Right cardiac atrium (tissue), 5 donors: ENCODE measurements around the gene COL23A1. TPM values are rescaled to one million over a fixed set of nuclear protein-coding genes. Genes with fewer than 3 reads are reported as not detected.
A peak's percentile ranks its signal among the peaks of the same experiment; 100 is the strongest.

ENCODE experiments used
- ATAC-seq, 2 donors: fragments of 200-7000 bp; cut with Tn5 transposase; one replicate each; pipeline versions ENCODE4 v1.8.0 to v1.9.1; 2020; ENCODE audit warnings: moderate library complexity in 2 of 2, mild to moderate bottlenecking in 1 of 2
- DNase-seq, 3 donors: peaks; one replicate each; pipeline ENCODE4 v3.0.0-alpha.2; 2020
- H3K27ac ChIP-seq: one replicate; pipeline ENCODE4 v1.5.1; 2013; ENCODE audit warnings: mild to moderate bottlenecking, low read length, control low read depth, moderate library complexity
- H3K27me3 ChIP-seq: one replicate; pipeline ENCODE4 v1.6.1; 2013; ENCODE audit not compliant: control insufficient read depth, insufficient read depth
- H3K4me1 ChIP-seq: one replicate; pipeline ENCODE4 v1.6.1; 2013; ENCODE audit warnings: low read length; ENCODE audit not compliant: control insufficient read depth, insufficient read depth
- H3K4me3 ChIP-seq: one replicate; pipeline ENCODE4 v1.5.1; 2013; ENCODE audit warnings: low read length, control low read depth
- H3K9me3 ChIP-seq: one replicate; pipeline ENCODE4 v1.6.1; 2013; ENCODE audit warnings: low read length; ENCODE audit not compliant: control insufficient read depth
- WGBS: extraction: QIAGEN DNeasy Blood & Tissue Kit; methylation state at CpG from one replicate; pipeline ENCODE4 v1.1.7; 2013; 5-methylcytosine and 5-hydroxymethylcytosine counted together
- intact Hi-C, 4 donors: fragments of 100-400 bp; cut with DNase I; formaldehyde crosslinking; loops; one replicate each; pipeline versions ENCODE4 v1.11.0 to v1.14.0; 2022 to 2023
- polyA plus RNA-seq: library from polyadenylated mRNA; stranded (reverse); fragments of 200-250 nt; gene quantifications from one replicate; pipeline ENCODE4 v1.2.3, GENCODE V29; 2013
- total RNA-seq, 4 donors: library from RNA; stranded (reverse); fragmentation: NEBNext Ultra II Directional; extraction: Animal tissue kit (Norgen Biotek cat#: 25700); gene quantifications; one replicate each; pipeline ENCODE4 v1.2.1, GENCODE V29; 2021
- donor health status: healthy with polysubstance abuse.
- donor health status: DM: no; HTN: yes; CAD: no.
- donor health status: DM: no; HTN: no; CAD: no.
- donor health status: DM: no; HTN: yes; CAD: no; lungs with severe emphysema.
- donor health status: DM: yes; HTN: yes; CAD: no.

The COL23A1 gene
- total and polyA plus RNA-seq, 5 donors, result 2.5 to 13.6 (median 6.3) TPM

- Histone ChIP-seq H3K27ac (no peak overlapping the region), H3K27me3 (no peaks in the 10 kb centered on the region), H3K4me1 (peaks cover 6% of the 10 kb centered on the region), H3K9me3 (no peaks in the 10 kb centered on the region), H3K4me3 (no peak overlapping the region)
- WGBS, result 79% methylated on average over 12 of the region's 12 CpGs
- ATAC-seq (peak in 1 of 2 donors; percentile 10), DNase-seq (no peak)
- intact Hi-C loops, result no loop called here
These were observed 157.5 kb downstream of the COL23A1 start for GRCh38 chr5:178432421-178433272.

- WGBS, result 87% methylated on average over 5 of the region's 5 CpGs
- no peak for ATAC-seq
- no peak overlapping the region for H3K27ac ChIP-seq
- H3K4me3 ChIP-seq, result no peak overlapping the region
- peaks cover 6% of the 10 kb centered on the region for H3K4me1 ChIP-seq
- no peaks in the 10 kb centered on the region for H3K27me3 ChIP-seq
- DNase-seq, result no peak
- intact Hi-C loops, result loop anchor here in 1 of 4 donors (2.0 kb wide), 1 partner anchor 73 kb away; no protein-coding TSS in a partner anchor
- H3K9me3 ChIP-seq, result no peaks in the 10 kb centered on the region
These were observed 158.4 kb downstream of the COL23A1 start for GRCh38 chr5:178431782-178432165.

GRCh38 chr5:178431063-178431781, 159.0 kb downstream of the COL23A1 start:
- ATAC-seq (no peak), DNase-seq (no peak)
- Histone ChIP-seq H3K27me3 (no peaks in the 10 kb centered on the region), H3K27ac (no peak overlapping the region), H3K9me3 (no peaks in the 10 kb centered on the region), H3K4me1 (peaks cover 6% of the 10 kb centered on the region), H3K4me3 (no peak overlapping the region)
- intact Hi-C loops, result loop anchor here in 1 of 4 donors (2.0 kb wide), 1 partner anchor 72 kb away; no protein-coding TSS in a partner anchor
- WGBS, result 95% methylated on average over 16 of the region's 16 CpGs

- no peak for DNase-seq
These were observed 159.8 kb downstream of the COL23A1 start for GRCh38 chr5:178430186-178431062.

GRCh38 chr5:178429491-178430185, 160.6 kb downstream of the COL23A1 start:
- Histone ChIP-seq H3K4me3 (no peak overlapping the region), H3K9me3 (no peaks in the 10 kb centered on the region), H3K27ac (peak overlapping the region; percentile 59), H3K4me1 (peaks cover 6% of the 10 kb centered on the region), H3K27me3 (no peaks in the 10 kb centered on the region)
- WGBS, result 81% methylated on average over 11 of the region's 11 CpGs
- DNase-seq, result no peak
- intact Hi-C loops, result loop anchor here in 1 of 4 donors (2.0 kb wide), 1 partner anchor 71 kb away; no protein-coding TSS in a partner anchor
- ATAC-seq, result peak in 1 of 2 donors; percentile 61

More at GRCh38 chr5:178430186-178431062, 159.8 kb downstream of the COL23A1 start:
- peaks cover 6% of the 10 kb centered on the region for H3K4me1 ChIP-seq
- no peaks in the 10 kb centered on the region for H3K27me3 ChIP-seq
- no peaks in the 10 kb centered on the region for H3K9me3 ChIP-seq
- H3K4me3 ChIP-seq, result no peak overlapping the region
- WGBS, result 82% methylated on average over 16 of the region's 16 CpGs
- no peak for ATAC-seq
- intact Hi-C loops, result loop anchor here in 1 of 4 donors (2.0 kb wide), 1 partner anchor 72 kb away; no protein-coding TSS in a partner anchor
- H3K27ac ChIP-seq, result no peak overlapping the region

GRCh38 chr5:178429156-178429468, 161.1 kb downstream of the COL23A1 start:
- ATAC-seq, result peak; percentile 22 to 31
- peak overlapping the region; percentile 59 for H3K27ac ChIP-seq

GRCh38 chr5:178428341-178429155, 161.6 kb downstream of the COL23A1 start:
- H3K4me1 ChIP-seq, result peaks cover 6% of the 10 kb centered on the region
- peak; percentile 70 to 90 (median 89) for DNase-seq
- 52% methylated on average over 20 of the region's 20 CpGs for WGBS
- peak; percentile 78 to 90 for ATAC-seq
- no peak overlapping the region for H3K4me3 ChIP-seq
- H3K9me3 ChIP-seq, result no peaks in the 10 kb centered on the region
- H3K27ac ChIP-seq, result peak overlapping the region; percentile 59
- H3K27me3 ChIP-seq, result no peaks in the 10 kb centered on the region
- intact Hi-C loops, result no loop called here

More at GRCh38 chr5:178429156-178429468, 161.1 kb downstream of the COL23A1 start:
- intact Hi-C loops, result no loop called here
- Histone ChIP-seq H3K4me1 (peaks cover 6% of the 10 kb centered on the region), H3K27me3 (no peaks in the 10 kb centered on the region), H3K9me3 (no peaks in the 10 kb centered on the region), H3K4me3 (no peak overlapping the region)
- DNase-seq, result no peak
- 70% methylated on average over 10 of the region's 10 CpGs for WGBS

- 56% methylated on average over 4 of the region's 4 CpGs for WGBS
- Histone ChIP-seq H3K27me3 (no peaks in the 10 kb centered on the region), H3K27ac (peak overlapping the region; percentile 51), H3K9me3 (no peaks in the 10 kb centered on the region), H3K4me1 (peaks cover 6% of the 10 kb centered on the region), H3K4me3 (no peak overlapping the region)
- intact Hi-C loops, result no loop called here
- no peak for ATAC-seq
- DNase-seq, result no peak
These were observed 162.5 kb downstream of the COL23A1 start for GRCh38 chr5:178427576-178428197.

GRCh38 chr5:178426326-178427130, 163.7 kb downstream of the COL23A1 start:
- H3K27ac ChIP-seq, result no peak overlapping the region
- whole genome bisulfite sequencing, result 91% methylated on average over 26 of the region's 26 CpGs
- ATAC-seq, result no peak
- peaks cover 6% of the 10 kb centered on the region for H3K4me1 ChIP-seq
- H3K9me3 ChIP-seq, result no peaks in the 10 kb centered on the region
- no peak overlapping the region for H3K4me3 ChIP-seq
- intact Hi-C loops, result no loop called here
- H3K27me3 ChIP-seq, result no peaks in the 10 kb centered on the region
- DNase-seq, result no peak
